ENCODE data around the gene CDH13.

DNA sequence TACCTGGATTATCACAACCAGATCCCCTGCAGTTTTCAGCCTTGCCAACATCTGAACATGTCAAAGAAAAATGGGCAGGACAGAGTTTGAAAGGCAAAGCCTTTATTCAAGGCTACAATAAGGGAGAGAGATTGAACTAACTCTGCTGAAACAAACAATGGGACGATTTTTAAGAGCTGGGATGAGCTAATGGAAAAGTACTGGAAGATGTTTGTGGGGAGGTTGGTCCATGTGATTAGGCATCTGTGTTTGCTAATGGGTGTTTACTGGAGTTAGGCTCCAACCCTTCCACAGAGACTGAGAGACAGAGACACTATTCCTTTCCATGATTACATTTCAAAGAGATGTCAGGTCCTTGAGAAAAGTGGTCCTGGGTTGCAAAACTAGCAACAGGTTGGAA, 1146.0 kb downstream of the CDH13 start:
- TF ChIP-seq POLR2A (IDR thresholded peaks at IDR 0.05) (no peak), EP300 (IDR thresholded peaks at IDR 0.05) (no peak)
- TF ChIP-seq, protein P1, sequence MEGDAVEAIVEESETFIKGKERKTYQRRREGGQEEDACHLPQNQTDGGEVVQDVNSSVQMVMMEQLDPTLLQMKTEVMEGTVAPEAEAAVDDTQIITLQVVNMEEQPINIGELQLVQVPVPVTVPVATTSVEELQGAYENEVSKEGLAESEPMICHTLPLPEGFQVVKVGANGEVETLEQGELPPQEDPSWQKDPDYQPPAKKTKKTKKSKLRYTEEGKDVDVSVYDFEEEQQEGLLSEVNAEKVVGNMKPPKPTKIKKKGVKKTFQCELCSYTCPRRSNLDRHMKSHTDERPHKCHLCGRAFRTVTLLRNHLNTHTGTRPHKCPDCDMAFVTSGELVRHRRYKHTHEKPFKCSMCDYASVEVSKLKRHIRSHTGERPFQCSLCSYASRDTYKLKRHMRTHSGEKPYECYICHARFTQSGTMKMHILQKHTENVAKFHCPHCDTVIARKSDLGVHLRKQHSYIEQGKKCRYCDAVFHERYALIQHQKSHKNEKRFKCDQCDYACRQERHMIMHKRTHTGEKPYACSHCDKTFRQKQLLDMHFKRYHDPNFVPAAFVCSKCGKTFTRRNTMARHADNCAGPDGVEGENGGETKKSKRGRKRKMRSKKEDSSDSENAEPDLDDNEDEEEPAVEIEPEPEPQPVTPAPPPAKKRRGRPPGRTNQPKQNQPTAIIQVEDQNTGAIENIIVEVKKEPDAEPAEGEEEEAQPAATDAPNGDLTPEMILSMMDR (IDR thresholded peaks at IDR 0.05), result no peak
